C4-2B (cell line): ENCODE data around the gene SLC25A24.

Source experiments
- ZFX ChIP-seq: fragments of 450-650 bp; IDR thresholded peaks from 2 replicates; pipeline ENCODE4 v1.6.1; 2017
- TF ChIP-seq, protein P1 (sequence below): fragments of 450-650 bp; conservative IDR thresholded peaks from 2 replicates; pipeline ENCODE4 v1.5.1; 2017; ENCODE audit warnings: mild to moderate bottlenecking

DNA sequence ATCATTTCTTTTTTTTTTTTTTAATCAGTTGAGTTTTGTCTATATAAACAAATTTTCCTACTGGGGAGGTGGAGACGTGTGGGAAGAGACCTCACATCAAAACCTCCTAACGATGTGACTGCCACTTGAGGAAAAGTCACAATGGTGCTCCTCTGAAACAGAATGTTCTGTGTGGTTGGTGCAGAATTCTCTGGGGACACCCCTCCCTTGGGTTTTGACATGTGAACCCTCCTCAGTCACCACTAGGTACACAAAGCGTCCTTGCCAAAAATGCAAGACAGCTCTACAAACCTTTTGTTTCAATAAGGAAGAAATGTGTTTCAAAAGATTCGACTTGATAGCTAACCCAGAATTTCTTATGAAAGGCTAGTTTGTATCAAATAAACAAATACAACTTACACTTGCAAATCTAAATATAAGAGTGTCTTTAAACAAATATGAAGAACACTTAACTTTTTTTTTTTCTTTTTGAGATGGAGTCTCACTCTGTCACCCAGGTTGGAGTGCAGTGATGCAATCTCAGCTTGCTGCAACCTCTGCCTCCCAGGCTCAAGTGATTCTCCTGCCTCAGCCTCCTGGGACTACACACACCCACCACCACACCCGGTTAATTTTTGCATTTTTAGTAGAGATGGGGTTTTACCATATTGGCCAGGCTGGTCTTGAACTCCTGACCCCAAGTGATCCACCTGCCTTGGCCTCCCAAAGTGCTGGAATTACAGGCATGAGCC is 9.3 kb downstream of the SLC25A24 start:
- TF ChIP-seq, protein P1, sequence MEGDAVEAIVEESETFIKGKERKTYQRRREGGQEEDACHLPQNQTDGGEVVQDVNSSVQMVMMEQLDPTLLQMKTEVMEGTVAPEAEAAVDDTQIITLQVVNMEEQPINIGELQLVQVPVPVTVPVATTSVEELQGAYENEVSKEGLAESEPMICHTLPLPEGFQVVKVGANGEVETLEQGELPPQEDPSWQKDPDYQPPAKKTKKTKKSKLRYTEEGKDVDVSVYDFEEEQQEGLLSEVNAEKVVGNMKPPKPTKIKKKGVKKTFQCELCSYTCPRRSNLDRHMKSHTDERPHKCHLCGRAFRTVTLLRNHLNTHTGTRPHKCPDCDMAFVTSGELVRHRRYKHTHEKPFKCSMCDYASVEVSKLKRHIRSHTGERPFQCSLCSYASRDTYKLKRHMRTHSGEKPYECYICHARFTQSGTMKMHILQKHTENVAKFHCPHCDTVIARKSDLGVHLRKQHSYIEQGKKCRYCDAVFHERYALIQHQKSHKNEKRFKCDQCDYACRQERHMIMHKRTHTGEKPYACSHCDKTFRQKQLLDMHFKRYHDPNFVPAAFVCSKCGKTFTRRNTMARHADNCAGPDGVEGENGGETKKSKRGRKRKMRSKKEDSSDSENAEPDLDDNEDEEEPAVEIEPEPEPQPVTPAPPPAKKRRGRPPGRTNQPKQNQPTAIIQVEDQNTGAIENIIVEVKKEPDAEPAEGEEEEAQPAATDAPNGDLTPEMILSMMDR: no peak
- no peak for TF ChIP-seq ZFX
